GM18868 (cell line): ENCODE results near the gene TFAP2C.
"Not testable (repeated sequence)": the region's sequence is repeated elsewhere in the genome, so short reads cannot be mapped to it uniquely, and the experiment has no call there.

Experiments
- ATAC-seq: cut with Tn5 transposase; IDR thresholded peaks from one replicate; pipeline ENCODE4 v1.9.1; 2021; ENCODE audit warnings: mild to moderate bottlenecking, moderate library complexity; ENCODE audit not compliant: unreplicated experiment

Gene TFAP2C

DNA sequence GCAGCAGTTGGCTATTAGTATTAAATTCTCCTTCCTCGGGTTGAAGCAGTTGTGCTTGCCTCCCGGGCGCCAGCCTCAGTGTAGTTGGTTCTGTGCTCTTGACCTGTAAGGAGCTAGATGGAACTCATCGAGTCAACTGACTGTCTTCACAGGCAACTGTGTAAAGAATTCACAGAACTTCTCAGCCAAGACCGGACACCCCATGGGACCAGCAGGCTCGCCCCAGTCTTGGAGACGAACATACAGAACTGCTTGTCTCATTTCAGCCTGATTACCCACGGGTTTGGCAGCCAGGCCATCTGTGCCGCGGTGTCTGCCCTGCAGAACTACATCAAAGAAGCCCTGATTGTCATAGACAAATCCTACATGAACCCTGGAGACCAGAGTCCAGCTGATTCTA, 8.5 kb downstream of the TFAP2C start:
- no peak for ATAC-seq

DNA sequence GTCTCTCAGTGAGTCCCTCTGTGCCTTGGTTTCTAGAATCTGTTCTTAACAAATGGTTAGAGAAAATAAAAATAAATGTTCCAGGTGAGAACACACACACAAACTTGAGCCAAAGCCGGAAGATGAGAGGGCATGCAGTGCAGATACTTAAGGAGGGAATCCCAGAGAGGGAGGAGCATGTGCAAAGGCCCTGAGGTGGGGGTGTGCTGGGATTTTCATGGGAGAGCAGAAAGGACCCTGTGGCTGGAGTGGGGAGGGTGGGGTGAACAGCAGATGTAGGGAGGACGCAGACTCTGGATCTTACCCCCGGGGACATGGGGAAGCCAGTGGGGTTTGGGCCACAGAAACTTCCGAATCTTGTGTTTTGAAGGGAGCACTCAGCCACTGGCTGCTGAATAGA, 17.5 kb downstream of the TFAP2C start:
- no peak for ATAC-seq

DNA sequence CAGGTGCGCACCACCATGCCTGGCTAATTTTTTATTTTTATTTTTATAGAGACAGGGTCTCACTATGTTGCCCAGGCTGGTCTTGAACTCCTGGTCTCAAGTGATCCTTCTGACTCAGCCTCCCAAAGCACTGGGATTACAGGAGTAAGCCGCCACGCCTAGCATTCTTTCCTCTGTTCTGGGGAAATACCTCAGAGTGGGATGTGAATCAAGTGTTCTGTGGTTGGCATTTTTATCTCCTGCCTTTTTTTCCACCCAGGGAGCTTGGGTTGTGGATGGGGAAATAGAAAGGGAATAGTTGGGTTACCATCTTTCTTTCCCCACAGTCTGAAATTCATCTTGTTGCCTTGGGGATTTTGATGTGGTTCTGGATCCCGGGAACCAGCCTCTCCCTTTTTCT, 24.1 kb downstream of the TFAP2C start:
- no peak for ATAC-seq

DNA sequence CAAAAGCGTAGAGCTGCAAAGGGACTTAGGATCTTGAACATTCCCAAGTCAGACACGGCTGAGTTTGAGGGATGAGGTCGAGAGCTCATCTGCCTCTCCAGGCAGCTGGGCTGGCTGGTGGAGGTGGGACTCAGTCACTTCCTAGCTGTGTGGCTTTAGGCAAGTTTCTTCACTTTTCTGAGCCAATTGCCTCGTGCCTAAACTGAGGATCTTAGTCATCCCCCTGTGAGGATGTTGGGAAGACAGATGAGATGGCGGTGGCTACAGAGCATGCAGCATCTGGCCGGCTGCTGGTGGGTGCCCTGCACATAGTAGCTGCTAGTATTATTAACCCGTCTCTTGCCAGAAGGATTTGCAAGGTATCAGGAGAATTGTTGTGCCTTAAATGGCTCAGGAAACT, 27.5 kb downstream of the TFAP2C start:
- ATAC-seq, result no peak

DNA sequence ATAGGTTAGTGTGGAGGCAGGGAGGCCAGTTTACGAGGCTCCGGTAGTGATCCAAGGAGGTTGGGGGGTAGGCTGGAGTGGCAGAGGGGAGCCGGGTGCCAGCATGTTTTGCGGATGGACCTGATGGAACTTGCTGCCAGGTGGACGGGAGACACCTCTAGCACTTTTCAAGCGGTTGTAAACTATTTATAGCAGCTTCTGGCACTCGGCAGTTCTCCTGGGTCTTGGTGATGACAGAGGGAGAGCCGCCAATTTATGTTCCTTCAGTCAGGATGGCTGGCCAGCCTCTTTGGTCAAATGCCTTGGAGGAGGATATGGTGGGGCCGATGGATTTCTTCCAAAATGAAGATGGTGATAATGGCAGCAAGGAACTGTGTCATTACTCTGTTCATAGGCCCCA, 28.8 kb downstream of the TFAP2C start:
- no peak for ATAC-seq

DNA sequence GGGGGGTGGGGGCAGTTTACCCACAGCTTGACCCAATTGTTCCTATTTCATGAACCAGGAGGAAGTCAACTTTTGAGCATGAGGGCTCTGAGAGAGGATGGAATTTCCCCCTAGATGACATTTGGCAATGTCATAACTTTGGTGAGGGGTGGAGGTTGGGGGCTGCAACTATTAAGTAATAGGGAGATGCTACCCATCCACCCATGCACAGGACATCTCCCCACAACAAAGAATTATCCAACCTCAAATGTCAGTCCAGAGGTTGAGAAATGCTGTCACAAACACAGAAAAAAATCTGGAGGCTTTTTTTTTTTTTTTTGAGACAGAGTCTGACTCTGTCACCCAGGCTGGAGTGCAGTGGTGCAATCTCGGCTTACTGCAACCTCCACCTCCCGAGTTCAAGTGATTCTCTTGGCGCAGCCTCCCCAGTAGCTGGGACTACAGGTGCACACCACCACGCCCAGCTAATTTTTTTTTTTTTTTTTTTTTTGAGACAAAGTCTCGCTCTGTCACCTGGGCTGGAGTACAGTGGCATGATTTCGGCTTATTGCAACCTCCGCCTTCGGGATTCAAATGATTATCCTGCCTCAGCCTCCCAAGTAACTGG, 29.3 kb downstream of the TFAP2C start:
- not testable (repeated sequence) for ATAC-seq

DNA sequence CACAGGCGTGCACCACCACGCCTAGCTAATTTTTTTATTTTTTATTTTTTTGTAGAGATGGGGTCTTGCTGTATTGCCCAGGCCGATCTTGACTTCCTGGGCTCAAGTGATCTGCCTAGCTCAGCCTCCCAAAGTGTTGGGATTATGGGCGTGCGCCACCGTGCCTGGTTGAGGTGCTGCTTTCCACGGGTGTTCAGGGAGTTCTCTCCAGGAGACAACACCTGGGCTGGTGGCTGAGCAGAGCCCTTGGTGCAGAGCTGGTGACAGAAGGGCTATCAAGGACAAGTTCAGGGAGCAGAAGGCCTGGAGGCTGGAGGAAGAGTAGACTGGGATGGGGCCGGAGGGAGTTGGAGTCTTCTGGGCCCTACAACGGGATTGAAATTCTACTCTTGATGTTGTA, 34.6 kb downstream of the TFAP2C start:
- ATAC-seq, result no peak

DNA sequence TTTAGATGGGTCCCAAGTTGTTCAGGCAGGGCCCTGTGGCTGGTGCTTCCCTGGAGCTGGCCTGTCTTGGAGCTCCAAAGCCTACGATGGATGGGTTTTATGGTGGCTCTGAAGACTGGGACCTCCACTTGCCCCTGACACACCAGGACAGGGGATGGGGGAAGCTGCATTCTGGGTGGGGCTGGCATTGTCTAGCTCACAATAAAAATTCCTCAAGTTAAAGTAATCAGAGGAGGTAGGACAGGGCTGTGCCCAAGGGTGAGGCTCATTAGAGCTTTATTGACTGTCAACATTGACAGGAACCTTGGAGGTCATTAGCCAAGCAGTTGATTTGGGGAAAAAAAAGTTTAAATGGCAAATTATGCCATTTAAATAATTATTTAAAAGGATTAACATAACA, 35.7 kb downstream of the TFAP2C start:
- ATAC-seq, result no peak

DNA sequence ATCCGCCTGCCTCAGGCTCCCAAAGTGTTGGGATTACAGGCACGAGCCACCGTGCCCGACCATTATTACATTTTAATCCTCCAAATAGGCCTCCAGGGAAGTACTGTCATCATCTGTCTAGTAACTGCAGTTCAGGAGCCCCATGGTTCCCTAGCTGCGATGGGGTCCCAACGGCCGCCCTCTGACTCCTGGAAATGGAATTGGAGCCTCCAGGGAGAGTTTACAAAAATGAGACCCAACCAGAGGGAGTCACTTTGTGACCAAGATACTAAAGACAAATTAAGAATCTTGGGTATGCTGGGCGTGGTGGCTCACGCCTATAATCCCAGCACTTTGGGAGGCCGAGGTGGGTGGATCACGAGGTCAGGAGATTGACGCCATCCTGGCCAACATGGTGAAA, 36.7 kb downstream of the TFAP2C start:
- no peak for ATAC-seq

DNA sequence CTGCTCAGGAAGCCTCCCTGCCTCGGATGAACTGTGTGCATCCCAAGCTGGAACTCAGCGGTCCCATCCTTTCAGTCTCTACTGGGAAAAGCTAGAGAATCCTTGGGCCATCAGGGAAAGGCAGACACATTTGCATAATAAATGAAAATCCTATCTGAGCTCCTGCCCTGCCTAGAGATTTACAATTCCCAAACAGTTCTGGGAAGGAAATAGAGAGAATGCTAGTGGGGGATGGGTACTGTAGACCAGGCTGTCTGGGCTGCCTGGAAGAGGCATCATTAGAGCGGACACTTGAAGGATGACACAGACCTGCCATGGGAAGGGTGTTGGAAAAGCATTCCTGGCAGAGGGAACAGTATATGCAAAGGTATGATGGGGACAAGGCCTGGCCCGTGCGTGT, 44.3 kb downstream of the TFAP2C start:
- ATAC-seq, result no peak

DNA sequence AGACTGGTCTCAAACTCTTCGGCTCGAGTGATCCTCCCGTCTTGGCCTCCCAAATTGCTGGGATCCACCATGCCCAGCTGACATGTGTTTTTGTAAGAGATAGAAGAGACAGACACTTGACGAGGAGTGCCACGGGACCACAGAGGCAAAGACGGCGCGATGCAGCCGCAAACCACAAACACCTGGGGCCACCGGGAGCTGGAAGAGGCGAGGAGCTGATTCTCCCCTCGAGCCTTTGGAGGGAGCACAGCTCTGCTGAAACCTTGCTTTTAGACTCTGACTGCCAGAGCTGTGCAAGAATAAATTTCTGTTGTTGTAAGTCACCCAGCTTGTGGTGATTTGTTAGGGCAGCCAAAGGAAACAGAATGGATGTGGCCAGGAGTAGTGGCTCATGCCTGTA, 46.9 kb downstream of the TFAP2C start:
- ATAC-seq, result no peak

DNA sequence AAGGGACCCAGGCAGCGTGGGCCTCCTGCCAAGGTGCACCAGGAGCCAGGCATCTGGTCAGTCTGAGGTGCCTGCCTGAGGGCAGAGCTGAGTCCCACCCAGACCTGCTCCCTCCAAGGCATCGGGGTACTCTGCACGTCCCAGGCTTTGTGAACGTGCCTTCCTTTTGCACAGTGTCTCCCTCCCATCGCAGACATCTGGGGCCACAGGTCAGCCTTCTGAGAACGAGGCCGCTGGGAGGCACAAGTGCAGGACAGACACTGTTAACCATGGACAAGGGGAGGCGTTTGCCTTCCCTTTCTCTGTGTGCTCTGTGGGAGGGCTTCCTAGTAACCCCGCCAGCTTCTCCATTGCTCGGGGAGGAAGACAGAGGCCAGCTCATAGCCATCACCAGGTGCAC, 47.6 kb downstream of the TFAP2C start:
- ATAC-seq, result no peak

DNA sequence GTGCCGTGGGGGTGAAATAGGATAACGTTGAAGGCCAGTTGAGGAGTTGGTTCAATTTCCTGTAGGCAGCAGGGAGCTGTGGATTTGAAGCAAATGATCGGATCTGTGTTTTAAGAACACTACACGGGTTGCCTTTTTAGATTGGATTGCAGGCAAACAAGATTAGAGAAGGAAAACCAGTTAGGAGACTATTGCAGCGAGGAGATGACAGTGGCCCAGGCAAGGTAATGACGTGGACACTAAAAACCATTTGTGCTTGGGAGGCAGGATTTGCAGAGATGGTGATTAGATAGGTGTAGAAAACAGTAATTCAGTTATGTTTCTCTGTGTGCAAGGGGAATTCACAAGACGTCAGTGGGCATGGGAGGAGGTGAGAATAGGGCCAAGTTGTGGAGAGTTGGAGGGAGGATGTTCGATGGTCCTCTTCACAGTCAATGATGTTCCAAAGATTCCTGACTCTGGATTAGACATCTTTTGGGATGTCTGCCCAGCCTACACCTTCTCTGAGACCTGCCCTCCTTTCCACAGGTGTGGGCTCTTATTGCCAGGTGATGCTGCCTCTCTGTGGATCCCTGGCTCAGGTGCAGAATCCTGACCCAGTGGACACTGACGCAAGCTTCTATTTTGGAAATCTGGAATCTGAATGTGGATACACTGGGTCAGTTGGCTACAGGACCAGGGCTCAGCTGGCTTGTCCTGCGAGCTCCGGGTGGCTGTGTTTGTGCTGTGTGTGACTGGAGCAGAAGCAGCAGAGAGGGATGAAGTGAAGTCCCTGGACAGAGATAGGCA, 54.2 kb downstream of the TFAP2C start:
- ATAC-seq, result no peak

DNA sequence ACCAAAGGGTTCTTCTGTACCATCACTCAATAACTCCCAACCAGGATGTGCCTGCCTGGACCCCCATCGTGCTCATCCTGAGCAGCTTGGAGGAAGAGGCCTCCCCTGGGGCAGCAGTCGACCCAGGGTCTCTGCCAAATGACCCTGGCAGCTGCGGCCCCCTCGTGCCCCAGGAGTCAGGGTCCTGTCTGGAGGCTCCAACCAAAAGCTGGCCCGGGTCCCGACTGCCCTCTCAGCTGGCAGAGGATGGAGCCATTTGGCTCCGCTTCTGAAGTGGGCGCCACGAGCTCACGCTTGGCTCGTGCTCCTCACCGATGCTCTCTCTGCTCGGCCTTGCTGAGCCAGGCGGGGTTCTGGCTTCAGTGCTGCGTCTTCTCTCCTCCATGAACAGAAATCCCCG, 56.8 kb downstream of the TFAP2C start:
- no peak for ATAC-seq

DNA sequence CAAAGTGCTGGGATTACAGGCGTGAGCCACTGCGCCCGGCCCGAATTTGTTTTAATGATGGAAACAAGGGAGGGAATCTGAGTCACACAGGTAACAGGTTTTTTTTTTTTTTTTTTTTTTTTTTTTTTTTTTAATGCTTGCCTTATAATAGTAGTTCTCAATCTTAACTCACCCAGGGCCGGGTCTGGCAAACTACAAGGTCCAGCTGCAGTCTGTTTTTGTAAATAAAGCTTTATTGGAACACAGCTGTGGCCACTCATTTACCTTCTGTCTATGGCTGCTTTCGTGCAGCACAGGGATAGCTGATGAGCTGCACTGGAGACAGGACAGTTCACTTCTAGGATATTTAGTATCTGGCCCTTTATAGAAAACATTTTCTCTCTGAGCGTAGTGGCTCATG, 58.0 kb downstream of the TFAP2C start:
- no peak for ATAC-seq

DNA sequence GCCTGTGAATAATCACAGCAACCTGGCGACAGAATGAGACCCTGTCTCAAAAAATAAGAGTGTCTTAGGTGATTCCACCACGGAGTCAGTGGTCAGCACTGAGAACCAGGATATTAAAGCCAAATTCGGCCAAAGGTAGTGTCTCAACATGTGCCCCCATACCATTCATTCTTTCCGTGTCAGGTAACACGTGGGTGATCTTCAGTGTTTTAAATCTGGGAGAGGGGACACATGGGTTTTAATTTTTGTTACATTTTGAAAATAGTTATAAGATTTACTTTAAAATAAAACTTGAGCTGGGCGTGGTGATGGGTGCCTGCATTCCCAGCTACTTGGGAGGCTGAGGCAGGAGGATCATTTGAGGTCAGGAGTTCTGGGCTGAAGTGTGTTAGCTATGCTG, 59.0 kb downstream of the TFAP2C start:
- no peak for ATAC-seq
